Activated CD8-positive, alpha-beta memory T cell treated with anti-CD3 and anti-CD28 coated beads, Interleukin-2, amount 50 U/mL, for 24 hours (primary cell): Measurements from ENCODE around the gene LETM1.

Experiments
- DNase-seq: peaks from one replicate; pipeline ENCODE4 v3.0.0-alpha.2; 2020; ENCODE audit errors: extremely low read depth

The LETM1 gene

DNA sequence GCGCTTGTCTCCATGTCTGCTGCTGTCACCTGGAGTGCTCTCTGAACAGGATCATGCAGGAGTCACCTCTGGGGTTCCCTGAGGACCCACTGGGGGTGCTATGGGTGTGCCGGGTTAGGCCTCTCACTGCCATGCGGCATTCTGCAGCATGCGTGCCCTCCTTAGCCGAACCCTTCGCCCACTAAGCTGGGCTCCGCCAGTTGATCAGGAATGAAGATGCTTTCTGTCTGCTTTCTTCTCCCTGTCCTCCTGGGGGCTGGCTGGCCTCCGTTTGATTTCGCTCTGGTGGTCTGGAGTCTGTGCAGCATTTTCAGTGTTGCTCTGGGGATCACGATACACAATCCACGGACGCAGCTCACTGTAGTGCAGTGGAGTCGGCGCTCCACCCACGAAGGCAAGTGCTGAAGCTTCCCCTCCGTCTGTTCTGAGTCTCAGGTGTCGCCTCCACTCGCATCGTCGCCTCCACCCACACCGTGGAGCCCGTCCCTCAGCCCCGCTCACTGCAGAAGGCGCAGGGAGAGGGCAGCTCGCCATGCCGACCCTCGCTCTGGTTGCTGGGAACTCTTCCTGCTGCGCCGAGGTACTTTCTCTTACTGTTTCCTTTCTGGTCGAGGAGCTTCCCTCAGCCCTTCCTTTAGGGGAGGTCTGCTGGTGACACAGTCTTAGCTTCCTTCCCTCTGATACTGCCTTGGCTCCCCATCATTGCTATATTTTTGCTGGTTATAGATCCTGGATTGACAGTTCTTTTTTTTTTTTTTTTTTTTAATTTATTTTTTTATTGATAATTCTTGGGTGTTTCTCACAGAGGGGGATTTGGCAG lies 29.2 kb downstream of the LETM1 start:
- DNase-seq = no peak

DNA sequence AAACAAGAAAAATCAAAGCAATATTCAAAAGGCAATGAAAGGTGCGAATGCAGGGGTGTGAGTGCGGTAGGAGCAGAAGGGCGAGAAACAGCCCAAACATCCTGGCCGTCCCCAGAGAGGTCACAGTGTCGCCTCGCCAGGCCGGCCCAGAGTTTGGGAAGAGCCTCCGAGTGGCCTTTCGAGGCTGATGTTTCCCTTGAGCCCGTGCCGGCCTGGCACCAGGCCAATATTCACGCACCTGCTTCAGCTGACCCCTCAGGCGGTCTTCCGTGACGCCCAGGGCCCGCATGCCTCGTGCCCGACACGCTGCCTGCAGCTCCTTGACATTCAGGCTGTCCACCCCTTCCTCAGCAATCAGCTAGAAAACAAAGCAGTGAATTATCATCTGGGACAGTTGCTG lies 30.6 kb downstream of the LETM1 start:
- no peak for DNase-seq

DNA sequence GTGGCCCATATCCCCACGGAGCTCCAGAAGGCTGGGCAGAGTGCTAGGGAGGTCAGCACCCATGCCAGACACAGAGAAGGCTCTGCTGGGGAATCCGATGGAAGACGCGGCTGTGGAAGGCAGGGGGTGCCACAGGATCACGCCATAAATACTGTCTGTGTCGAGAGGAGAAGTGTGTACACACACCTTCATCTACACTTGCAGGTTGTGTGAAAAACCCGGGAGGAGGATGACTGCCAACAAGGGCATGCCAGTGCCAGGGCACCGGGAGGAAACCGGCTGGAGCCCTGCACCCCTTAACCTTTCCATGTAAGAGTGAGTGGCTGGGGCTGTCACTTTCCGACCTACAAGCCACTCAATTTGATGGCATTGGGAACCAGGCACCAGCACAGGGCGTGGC lies 31.2 kb downstream of the LETM1 start:
- DNase-seq = no peak

DNA sequence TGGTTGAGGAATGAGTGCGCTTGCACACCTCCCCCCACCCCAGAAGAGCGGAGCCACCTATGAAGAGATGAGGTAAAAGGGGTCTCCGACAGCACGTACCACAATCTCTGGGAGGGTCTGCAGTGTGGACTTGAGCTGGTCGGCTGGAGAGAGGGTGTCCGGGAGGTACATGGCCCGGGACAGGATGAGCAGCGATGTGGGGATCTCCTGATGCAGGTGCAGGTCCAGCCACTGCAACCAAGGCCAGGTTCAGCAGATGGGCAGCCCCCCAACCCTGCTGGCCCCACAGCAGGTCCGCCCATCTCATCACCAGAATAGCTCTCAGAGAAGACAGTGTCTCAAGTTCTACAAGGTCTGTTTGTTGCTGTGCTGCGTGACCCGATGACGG lies 32.4 kb downstream of the LETM1 start:
- no peak for DNase-seq

DNA sequence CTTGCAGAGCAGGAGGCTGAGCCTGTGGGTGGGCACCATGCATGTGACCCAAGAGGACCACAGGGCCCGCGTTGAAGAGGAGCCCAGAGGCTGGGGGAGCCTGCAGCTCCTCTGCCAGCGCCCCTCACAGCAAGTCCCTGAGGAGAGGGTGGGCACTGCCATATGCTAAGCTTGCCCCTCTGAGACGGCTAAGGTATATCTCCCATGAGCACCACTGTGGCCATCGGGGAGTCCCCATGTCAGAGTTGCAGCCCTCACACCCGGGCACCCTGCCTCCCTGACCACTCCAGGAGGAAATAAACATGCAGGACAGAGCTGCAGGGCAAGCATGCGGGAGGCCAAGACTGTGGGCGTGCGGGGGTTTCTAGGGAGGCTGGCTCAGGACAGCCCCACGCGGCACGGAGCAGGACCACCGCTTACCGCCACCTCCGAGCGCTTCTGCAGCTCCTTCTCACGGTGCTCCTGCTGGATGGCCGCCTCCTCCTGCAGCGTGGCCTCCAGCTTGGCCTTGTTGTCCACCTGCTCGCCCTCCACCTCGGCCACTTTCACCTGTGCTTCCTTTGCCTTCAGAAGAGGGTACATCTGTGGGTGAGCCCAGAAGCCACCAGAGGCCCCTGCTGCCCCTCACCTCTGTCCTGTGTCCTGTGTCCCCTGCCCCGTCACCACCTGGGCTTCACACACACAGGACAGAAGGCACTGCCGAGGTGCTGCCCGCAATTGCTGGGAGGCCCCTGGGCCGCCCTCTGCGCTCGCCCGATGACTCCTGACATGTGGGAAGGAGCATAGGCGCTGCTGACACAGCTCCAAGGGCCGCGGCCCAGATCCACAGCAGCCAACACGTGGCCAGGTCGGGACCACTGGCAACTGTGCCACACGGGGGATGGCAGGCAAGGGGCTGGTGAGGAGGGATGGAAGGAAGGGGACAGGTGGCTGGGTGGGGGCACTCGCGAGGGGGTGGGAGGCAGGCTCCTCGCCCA lies 33.1 kb downstream of the LETM1 start:
- DNase-seq = no peak

DNA sequence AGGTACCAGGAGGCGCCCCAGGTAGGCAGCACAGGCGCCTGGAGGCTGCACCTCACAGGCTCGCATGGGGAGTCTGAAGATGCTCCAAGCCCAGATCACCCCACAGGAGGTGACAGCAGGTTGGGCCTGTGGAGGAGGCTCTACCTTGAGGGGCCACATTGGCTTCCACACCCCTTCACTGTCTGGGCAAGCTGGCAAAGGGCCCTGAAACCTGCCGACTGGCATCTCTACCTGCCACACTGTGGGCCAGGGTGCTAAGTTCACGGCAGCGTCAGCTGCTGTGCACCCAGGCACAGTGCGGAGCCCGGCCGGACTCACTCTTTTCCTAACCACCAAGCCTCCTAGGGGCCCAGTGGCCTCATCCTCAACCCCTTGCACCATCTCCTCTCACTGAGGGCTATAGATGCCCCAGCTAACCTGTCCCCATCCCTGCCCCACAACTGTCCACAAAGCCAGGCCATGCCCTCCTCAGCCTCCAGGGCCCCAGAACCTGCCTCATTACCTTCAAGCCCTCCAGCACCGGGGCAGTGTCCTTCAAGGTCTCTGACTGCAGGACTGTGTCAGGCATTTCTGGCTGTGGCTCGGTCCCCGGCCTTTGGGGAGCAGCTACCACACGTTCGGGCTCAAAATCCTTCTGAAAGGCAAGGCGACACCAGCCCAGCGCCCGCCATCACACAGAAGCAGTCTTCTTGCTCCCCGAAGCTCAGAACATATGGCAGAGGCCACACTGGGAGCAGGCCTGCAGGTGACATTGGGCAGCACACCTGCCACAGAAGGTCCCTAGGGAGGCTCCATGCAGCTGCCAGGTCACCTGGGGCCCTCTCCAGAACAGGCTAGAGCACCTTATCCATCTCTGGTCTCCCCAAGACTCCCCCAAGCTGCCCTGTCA lies 34.0 kb downstream of the LETM1 start:
- DNase-seq = no peak

DNA sequence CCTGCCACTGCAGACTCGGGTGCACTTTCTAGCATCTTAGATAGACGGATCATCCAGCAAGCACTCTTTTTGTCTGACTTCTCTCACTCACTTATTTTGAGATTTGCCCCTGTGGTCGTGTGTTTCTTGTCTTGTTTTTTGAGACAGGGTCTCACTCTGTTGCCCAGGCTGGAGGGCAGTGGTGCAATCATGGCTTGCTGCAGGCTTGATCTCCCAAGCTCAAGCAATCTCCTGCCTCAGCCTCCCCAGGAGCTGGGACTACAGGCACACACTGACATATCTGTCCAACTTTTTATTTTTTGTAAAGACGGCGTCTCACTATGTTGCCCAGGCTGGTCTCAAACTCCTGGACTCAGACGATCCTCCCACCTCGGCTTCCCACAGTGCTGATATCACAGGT lies 36.1 kb downstream of the LETM1 start:
- DNase-seq = no peak

DNA sequence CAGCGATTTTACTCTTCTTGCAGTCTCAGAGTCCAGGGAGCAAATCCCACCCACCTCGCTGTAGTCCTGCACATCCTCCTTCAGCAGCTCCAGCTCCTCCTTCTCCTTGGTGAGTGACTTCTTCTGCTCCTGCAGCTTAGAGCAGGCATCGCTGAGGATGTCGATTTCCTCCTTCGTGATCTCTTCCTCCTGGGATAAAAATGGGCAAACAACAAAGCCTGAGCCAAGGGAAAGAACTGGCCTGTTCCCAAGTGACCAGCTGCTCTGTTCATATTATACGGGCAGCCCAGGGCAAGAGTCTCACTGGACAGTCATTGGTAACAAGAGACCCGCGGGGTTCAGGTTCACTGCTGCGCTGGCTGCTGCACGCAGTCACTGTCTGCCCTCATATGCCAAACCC lies 36.7 kb downstream of the LETM1 start:
- no peak for DNase-seq

DNA sequence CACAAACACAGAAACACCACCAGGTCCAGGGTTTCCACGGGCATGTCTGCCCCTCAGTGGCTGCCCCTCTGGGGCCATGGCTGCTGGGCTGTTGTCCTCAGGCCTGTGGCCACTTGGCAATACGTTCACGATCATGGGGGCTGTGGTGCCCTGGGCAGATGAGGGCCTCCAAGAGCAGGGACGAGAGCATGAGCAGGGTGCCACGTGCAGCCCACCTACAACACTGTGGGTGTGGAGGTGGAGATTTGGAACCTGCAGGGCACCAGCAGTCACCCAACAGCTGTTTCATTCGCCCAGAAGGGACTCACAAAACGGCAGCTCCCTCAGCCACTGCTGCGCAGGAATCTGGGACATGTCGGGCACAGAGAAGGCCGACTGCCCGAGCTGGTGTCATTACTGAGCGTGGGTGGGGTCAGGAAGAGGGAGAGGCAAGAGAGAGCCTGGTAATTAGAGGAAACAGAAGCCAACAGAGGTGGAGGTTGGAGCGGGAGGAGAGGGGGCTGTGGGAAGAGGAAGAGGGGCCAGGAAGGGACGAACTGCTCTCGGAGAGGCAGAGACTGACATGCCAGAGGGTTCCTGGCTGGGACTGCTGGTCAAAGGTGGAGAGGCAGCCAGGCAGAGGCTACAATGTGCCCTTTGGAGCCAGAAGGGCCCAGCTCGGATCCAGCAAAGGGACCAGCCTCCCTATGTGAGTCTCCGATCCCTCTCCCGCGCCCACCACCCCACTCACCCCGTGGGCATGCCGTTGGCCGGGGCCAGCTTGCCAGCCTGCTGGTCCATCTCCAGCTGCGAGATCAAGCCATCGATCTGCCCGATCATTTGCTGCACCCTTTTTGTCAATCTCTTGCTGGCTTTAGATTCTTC lies 39.7 kb downstream of the LETM1 start:
- DNase-seq = no peak

DNA sequence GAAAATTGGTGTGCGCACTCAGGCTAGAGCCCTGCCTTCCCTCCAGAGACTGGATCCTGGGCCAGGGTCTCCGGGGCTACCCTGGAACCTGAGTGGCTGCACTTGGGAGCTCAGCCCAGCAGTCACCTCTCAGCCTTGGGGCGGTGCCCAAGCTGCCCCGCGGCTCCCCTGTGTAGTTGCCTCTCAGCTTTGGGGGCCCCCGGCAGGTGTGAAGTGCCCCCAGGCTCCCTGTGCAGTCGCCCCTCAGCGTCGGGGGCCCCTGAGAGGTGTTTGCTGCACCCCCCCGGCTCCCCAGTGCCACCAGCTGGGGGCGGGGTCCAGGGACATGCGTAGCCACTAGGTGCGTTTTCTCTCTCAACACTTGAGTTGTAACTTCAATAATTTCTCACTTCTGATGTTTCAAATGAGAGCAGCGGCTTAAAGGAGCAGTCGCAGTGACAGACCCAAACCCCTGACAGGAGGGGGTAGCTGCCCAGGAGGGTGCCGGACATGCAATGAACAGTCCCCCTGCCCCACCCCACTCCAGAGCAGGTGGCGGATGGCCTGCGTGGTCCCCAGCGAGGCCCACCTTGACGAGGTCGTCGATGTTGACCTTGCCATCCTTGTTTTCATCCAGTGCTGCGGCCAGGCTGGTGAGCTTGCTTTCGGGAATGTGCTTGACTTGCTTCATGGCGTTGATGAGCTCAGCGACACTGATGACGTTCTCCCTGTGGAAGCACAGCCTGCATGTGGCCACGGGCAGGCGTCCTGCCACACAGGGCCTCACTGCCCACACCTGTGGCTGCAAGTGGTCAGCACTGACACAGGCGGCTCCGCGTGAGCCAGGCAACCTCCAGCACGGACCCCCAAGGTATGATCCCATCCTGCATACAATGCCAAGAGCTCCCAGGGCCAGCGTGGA lies 40.6 kb downstream of the LETM1 start:
- no peak for DNase-seq

DNA sequence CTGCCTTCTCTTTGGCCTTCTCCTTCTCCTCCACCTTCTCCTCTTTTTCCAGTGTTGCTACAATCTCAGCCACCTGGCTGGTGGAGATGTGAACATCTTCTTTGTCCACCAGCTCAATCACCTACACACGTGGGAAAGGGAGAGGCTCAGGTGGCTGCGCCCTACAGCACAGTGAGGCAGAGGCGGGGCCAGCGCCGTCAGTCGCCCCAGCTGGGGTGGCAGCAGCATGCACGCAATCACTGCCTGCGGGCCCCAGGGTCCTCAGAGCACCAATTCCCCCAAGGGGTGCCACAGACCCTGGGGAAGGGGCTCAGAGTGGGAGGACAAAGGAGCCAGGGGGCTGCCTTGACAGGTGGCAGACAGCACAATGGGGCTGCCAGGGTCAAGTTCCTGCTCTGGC lies 41.5 kb downstream of the LETM1 start:
- no peak for DNase-seq

DNA sequence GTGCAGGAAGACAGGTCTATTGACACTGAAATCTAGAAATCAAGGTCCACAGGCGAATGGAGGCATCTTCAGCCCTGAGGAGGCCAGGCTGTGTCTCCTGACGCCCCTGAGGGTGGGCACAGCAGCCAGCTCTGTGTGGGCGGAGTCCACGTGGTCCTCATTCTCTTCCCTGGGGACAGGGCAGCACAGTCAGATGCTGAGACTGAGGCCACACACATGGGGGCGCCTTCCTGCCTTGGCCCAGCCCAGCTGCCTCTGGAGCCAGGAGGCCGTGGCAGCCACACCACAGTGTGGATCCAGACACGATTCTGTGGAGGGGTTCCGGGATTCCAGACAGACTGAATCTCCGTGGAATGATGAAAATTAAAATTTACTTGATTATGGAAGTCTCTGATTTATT lies 42.0 kb downstream of the LETM1 start:
- no peak for DNase-seq

DNA sequence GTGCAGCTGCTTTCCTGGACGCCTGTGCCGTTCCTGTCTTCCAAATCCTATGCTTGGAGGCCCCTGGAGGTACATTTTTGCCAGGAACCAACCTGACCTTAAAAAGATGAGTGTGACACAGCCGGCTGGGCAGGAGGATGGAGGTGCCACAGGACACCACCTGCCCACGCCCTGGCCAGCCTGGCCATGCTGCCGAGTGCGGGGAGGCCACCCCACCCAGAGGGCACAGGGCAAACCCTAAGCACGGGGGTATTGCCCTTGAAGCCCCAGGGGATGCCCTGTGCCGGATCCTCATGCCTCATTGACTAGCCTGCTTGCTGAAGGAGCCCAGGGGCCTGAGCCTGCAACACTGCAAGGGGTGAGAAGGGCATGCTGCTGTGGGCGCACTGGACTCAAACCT lies 42.7 kb downstream of the LETM1 start:
- no peak for DNase-seq

DNA sequence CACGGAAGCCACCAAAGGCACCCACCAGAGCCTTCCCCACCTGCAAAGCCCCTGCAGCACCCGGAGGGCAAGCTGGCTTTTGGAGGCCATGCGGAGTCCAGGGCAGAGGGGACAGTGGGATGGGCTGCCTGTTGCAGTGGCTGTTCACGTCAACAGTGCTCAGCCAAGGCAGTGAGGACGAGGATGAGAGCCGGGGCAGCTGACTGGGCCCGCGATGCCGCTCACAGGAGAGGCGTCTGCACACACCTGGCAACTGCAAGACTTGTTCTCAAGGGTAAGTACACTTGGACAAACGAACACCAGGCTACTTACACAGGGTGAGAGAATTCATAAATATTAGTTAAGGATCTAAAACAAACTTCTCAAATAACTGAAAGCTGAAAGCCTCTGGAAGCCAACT lies 43.2 kb downstream of the LETM1 start:
- DNase-seq = no peak

DNA sequence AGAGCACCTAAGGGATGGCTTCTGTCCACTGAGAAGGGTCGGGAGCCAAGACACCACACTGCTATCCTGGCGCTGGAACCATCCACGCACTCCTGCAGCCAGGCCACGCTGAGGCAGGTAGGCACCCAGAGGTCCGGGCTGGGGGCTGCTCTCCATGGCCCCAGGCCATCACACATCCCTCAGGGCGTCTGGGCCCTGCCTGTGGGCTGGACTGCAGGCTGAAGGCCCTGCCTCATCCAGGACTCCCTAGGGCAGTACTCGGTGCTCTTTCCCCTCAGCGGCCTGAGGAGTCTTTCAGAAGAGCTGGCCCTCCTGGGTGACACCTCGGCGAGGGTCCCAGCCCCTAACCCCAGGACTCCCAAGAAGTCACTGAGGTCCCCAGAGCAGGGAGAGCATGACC lies 45.2 kb downstream of the LETM1 start:
- no peak for DNase-seq

DNA sequence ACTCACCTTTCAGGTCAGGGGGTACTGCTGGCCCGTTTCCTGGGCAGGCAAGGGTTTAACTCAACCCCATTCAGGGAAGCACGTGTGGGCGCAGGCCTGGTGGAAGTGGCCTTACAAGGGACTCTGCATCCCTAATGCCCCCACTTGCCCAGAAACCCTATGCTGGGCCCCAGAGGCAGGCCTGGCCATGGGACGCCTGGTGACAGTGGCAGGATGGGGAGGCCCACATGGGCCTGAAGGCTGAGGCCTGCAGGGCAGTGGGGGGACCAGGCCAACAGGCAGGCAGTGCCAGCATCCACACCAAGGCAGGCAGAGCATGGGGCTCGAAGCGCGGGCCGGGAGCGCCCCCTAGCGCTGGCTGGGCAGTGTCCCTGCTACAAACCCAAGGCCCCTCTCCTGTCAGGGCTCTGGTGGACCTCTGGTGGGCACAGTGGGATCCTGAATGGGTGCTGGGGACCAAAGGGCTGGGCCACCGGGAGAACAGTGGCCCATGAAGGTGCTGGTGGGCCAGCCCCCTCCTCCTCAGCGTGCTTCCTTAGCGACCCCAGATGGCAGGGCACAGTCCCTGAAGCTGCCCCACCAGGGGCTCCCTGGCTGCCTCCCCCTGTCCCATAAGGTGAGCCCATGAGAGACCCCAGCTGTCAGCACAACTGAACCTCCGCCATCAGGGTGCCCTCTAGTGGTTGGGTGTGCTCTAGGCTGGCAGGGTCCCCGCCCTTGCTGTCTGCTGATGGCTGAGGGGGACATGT lies 46.0 kb downstream of the LETM1 start:
- DNase-seq = no peak

DNA sequence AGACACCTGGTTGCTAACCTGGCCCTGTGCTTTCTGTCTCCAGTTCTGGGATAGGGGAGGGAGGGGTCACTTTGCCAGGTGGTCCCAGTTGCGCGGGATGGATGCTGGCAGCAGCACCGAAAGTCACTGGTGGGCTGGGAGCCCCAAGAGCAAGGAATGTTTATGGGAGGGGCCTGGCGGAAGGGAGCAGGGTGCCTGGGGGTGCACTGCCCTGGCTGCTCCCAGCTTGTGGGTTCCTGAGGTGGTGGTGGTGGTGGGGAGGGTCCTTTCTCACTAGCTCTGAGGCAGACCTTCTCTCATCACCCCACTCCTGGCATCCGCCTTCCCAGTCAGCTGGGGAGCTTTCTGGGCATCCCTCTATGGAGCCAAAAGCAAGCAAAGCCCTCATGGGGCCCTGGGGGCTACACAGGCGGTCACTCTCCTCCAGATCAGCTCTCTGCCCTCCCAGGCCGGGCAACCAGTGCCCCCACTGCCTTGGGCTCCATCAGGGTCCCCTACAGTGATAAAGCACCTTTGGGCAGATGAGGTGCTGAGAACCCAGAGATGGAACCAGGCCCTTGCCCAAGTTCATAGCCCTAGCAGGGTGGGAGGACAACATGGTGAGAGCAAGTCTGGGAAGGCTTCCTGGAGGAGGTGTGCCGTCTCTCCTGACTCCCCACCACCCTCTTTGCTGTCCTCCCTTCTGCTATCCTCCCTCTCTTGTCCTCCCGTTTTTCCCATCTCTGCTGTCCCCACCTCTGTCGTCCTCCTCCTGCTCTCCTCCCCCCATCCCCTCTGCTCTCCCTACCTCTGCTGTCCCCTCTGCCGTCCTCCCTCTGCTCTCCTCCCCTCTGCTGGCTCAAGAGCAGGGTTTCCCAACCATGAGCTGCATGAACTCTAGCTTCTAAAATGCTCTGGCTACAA lies 46.9 kb downstream of the LETM1 start:
- no peak for DNase-seq

DNA sequence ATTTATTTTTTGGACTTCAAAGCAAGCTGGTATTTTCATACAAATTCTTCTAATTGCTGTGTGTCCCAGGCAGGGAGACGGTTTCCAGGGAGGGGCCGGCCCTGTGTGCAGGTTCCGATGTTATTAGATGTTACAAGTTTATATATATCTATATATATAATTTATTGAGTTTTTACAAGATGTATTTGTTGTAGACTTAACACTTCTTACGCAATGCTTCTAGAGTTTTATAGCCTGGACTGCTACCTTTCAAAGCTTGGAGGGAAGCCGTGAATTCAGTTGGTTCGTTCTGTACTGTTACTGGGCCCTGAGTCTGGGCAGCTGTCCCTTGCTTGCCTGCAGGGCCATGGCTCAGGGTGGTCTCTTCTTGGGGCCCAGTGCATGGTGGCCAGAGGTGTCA lies 47.6 kb downstream of the LETM1 start:
- DNase-seq = no peak
